ENCODE data around the gene PLAU.

DNA sequence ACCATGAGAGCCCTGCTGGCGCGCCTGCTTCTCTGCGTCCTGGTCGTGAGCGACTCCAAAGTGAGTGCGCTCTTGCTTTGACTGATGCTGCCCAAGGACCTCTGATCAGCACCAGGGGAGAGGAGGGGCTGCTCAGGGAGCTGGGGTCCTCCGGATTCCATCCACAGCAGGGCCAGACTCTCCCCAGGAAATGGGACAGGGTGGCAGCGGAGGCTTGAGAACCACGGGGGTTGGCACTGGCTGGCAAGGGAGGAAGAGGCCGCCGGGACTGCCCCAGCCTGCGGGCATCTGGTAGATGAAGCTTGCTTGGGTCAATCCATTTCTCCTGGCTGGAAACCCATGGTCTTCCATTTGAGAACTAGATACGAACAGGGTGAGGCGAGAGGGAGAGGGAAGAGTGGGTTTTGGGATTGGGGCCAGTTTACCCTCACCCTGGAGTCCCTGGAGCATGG lies 647 bp downstream of the PLAU start:
- TF ChIP-seq CTCF (IDR thresholded peaks at IDR 0.05; ENCODE audit: low read depth, low read length) (no peak), EZH2phosphoT487 (IDR thresholded peaks at IDR 0.05; ENCODE audit: low read depth) (no peak)
